Measurements from ENCODE around the gene TEX9. TPM values are rescaled to one million over a fixed set of nuclear protein-coding genes. Genes with fewer than 3 reads are reported as not detected.
"Not testable (repeated sequence)": the region's sequence is repeated elsewhere in the genome, so short reads cannot be mapped to it uniquely, and the experiment has no call there.

TEX9 gene
- total RNA-seq, 6 experiments from 2014 or later: 0.31 to 1.4 (median 0.65) TPM

DNA sequence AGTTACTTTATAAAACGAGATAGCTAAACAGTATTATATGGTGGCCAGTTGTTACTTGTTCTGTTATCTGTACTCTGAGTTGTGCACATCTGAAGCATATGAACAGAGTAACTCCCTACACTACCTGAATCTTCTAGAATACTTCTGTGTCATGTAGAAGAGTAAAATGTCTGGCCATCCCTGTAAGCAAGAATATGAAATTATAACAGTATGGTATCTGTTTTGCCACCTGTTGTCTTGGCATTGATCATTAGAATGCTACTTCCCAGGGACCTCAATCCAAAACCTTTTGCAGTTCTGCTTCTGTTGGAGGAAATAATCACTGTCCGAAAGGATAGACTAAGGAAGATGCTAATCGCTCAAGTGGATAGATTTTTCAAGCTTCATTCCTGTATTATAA, 1.9 kb downstream of the TEX9 start:
- Histone ChIP-seq H3K9me3 (no peaks in the 10 kb centered on the region), H3K27ac (no peak overlapping the region), H3K4me3 (no peak overlapping the region), H3K4me1 (peaks cover 0 to 6% (median 0%) of the 10 kb centered on the region in 4 donors), H3K36me3 (no peaks in the 10 kb centered on the region), H3K27me3 (no peaks in the 10 kb centered on the region)
- 82% methylated on average over 3 of the region's 3 CpGs for WGBS (ENCODE audit: insufficient coverage, low coverage, low lambda C conversion rate, missing lambda C conversion rate)
- DNase-seq (no peak), ATAC-seq (no peak)
- TF ChIP-seq POLR2A (IDR thresholded peaks at IDR 0.05): no peak
- TF ChIP-seq, protein P1, sequence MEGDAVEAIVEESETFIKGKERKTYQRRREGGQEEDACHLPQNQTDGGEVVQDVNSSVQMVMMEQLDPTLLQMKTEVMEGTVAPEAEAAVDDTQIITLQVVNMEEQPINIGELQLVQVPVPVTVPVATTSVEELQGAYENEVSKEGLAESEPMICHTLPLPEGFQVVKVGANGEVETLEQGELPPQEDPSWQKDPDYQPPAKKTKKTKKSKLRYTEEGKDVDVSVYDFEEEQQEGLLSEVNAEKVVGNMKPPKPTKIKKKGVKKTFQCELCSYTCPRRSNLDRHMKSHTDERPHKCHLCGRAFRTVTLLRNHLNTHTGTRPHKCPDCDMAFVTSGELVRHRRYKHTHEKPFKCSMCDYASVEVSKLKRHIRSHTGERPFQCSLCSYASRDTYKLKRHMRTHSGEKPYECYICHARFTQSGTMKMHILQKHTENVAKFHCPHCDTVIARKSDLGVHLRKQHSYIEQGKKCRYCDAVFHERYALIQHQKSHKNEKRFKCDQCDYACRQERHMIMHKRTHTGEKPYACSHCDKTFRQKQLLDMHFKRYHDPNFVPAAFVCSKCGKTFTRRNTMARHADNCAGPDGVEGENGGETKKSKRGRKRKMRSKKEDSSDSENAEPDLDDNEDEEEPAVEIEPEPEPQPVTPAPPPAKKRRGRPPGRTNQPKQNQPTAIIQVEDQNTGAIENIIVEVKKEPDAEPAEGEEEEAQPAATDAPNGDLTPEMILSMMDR (IDR thresholded peaks at IDR 0.05): no peak
- intact Hi-C loops (cut with DNase I): no loop called here

DNA sequence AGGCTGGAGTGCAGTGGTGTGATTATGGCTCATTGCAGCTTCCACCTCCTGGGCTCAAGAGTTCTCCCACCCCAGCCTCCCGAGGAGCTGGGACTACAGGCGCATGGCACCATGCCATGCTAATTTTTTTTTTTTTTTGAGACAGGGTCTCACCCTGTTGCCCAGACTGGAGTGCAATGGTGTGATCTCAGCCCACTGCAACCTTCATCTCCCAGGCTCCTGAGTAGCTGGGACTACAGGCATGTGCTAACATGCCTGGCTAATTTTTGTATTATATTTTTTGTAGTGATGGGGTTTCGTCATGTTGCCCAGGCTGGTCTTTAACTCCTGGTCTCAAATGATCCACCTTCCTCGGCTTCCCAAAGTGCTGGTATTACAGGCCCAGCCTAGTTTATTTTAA, 4.0 kb downstream of the TEX9 start:
- TF ChIP-seq, protein P1 (IDR thresholded peaks at IDR 0.05): no peak
- no peak for TF ChIP-seq POLR2A (IDR thresholded peaks at IDR 0.05)
- intact Hi-C loops (cut with DNase I): no loop called here

DNA sequence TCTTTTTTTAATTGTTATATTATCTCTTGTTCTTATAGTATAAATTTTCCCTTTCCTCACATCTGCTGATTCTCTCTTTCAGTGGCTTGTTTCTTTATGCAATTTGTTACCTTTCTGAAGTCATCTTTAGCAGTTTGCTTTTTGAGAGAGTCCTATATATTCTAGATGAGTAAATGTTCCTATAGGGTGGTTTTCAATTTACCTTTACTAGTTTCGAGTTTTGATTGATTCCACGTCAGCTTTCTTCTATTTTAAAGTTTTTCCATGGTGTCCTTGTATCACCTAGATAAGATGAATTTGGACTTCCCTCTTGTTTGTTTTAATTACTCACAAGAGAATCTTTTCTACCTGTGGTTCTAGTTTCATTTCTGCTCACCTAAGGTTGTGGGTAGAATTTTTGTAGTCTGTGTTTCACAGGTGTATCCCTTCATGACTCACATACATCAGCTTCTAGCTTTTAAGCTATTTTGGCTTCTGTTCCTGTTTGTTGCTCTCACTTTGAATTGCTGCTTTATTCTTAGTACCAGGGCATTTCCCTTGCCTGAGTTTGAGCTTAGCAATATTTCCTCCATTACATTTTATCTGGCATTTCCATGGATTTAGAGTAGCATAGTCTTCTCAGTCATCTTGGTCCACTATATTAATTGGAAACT, 6.4 kb downstream of the TEX9 start:
- no peak for TF ChIP-seq POLR2A (IDR thresholded peaks at IDR 0.05)
- TF ChIP-seq, protein P1 (IDR thresholded peaks at IDR 0.05): no peak
- ATAC-seq: no peak
- Histone ChIP-seq H3K4me3 (no peak overlapping the region), H3K27me3 (no peaks in the 10 kb centered on the region), H3K27ac (no peak overlapping the region), H3K36me3 (no peaks in the 10 kb centered on the region), H3K9me3 (no peaks in the 10 kb centered on the region), H3K4me1 (no peaks in the 10 kb centered on the region)
- 47% methylated on average over 2 of the region's 2 CpGs for WGBS (ENCODE audit: insufficient coverage, low coverage, low lambda C conversion rate, missing lambda C conversion rate)
- intact Hi-C loops (cut with DNase I): no loop called here
- no peak for DNase-seq

More for the DNA sequence above, 4.0 kb downstream of the TEX9 start:
- 77% methylated on average over 4 of the region's 4 CpGs for WGBS (ENCODE audit: insufficient coverage, low coverage, low lambda C conversion rate, missing lambda C conversion rate)
- no peak for DNase-seq
- no peaks in the 10 kb centered on the region for H3K36me3 ChIP-seq
- peaks cover 0 to 6% (median 0%) of the 10 kb centered on the region in 4 donors for H3K4me1 ChIP-seq
- ATAC-seq: no peak
- no peak overlapping the region for H3K27ac ChIP-seq
- no peaks in the 10 kb centered on the region for H3K9me3 ChIP-seq
- H3K27me3 ChIP-seq: no peaks in the 10 kb centered on the region
- no peak overlapping the region for H3K4me3 ChIP-seq

DNA sequence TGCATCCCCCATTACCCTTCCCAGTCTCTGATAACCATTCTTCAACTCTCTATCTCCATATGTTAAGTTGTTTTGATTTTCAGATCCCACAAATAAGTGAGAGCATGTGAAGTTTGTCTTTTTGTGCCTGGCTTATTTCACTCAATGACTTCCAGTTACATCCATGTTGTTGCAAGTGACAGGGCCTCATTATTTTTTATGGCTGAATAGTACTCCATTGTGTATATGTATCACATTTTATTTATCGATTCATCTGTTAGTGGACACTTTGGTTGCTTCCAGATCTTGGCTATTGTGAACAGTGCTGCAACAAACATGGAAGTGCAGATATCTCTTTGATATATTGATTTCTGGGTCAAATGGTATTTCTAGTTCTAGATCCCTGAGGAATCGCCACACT, 9.5 kb downstream of the TEX9 start:
- H3K4me1 ChIP-seq; H3K27ac ChIP-seq; H3K9me3 ChIP-seq; DNase-seq; ATAC-seq; H3K27me3 ChIP-seq; intact Hi-C loops (cut with DNase I); H3K4me3 ChIP-seq; H3K36me3 ChIP-seq: not testable (repeated sequence)
- 100% methylated on average over 1 of the region's 2 CpGs for WGBS (ENCODE audit: insufficient coverage, low coverage, low lambda C conversion rate, missing lambda C conversion rate)

DNA sequence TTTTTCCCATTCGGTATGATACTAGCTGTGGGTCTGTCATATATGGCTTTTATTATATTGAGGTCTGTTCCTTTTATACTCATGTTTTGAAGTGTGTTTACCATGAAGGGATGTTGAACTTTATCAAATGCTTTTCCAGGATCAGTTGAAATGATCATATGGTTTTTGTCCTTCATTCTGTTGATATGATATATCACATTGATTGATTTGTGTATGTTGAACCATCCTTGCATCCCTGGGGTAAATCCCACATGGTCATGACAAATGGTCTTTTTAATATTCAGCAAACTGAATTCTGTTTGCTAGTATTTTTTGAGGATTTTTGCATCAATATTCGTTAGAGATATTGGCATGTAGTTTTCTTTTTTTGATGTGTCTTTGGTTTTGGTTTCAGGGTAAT, 12.6 kb downstream of the TEX9 start:
- H3K9me3 ChIP-seq; intact Hi-C loops (cut with DNase I); H3K4me1 ChIP-seq; DNase-seq; H3K36me3 ChIP-seq; ATAC-seq; H3K4me3 ChIP-seq; H3K27ac ChIP-seq; H3K27me3 ChIP-seq: not testable (repeated sequence)
- WGBS (ENCODE audit: insufficient coverage, low coverage, low lambda C conversion rate, missing lambda C conversion rate): 79% methylated on average over 2 of the region's 2 CpGs

Data from right lobe of liver (tissue), 6 donors.